GM18526 (cell line): ENCODE results near the gene ELOVL5.

Source experiments
- POLR2A ChIP-seq: IDR thresholded peaks from 3 replicates; pipeline ENCODE4 v1.6.1; 2011; ENCODE audit not compliant: insufficient read length; ENCODE audit errors: extremely low read depth

ELOVL5 gene

GRCh38 chr6:53300656-53301551 is 47.8 kb downstream of the ELOVL5 start:
- TF ChIP-seq POLR2A = no peak

- no peak for TF ChIP-seq POLR2A
Measured at GRCh38 chr6:53299331-53300005, 49.3 kb downstream of the ELOVL5 start.

GRCh38 chr6:53297004-53297403 is 51.7 kb downstream of the ELOVL5 start:
- TF ChIP-seq POLR2A = no peak

GRCh38 chr6:53295176-53295575 is 53.6 kb downstream of the ELOVL5 start:
- TF ChIP-seq POLR2A = no peak

GRCh38 chr6:53294611-53295010 is 54.1 kb downstream of the ELOVL5 start:
- TF ChIP-seq POLR2A = no peak

- no peak for TF ChIP-seq POLR2A
Measured at GRCh38 chr6:53294095-53294494, 54.7 kb downstream of the ELOVL5 start.

GRCh38 chr6:53293691-53294090 is 55.1 kb downstream of the ELOVL5 start:
- no peak for TF ChIP-seq POLR2A

GRCh38 chr6:53290537-53291510 is 57.9 kb downstream of the ELOVL5 start:
- TF ChIP-seq POLR2A = no peak

- TF ChIP-seq POLR2A = no peak
Measured at GRCh38 chr6:53287336-53288225, 61.2 kb downstream of the ELOVL5 start.

- no peak for TF ChIP-seq POLR2A
Measured at GRCh38 chr6:53284901-53285300, 63.8 kb downstream of the ELOVL5 start.

GRCh38 chr6:53282741-53283140 is 66.0 kb downstream of the ELOVL5 start:
- no peak for TF ChIP-seq POLR2A

- no peak for TF ChIP-seq POLR2A
Measured at GRCh38 chr6:53282234-53282633, 66.5 kb downstream of the ELOVL5 start.

- no peak for TF ChIP-seq POLR2A
Measured at GRCh38 chr6:53281518-53282215, 67.1 kb downstream of the ELOVL5 start.

- TF ChIP-seq POLR2A = no peak
Measured at GRCh38 chr6:53280207-53280606, 68.5 kb downstream of the ELOVL5 start.
